Omental fat pad (tissue), 4 donors: Measurements from ENCODE around the gene ASTE1. TPM values are rescaled to one million over a fixed set of nuclear protein-coding genes. Genes with fewer than 3 reads are reported as not detected.

Source experiments
- ATAC-seq: fragments of 150-250 bp; one replicate; pipeline ENCODE4 v1.9.1; 2016; ENCODE audit warnings: mild to moderate bottlenecking, moderate library complexity; ENCODE audit not compliant: low FRiP score
- DNase-seq: peaks from one replicate; pipeline ENCODE4 v3.0.0-alpha.2; 2019; ENCODE audit warnings: low spot score
- total RNA-seq, 4 donors: library from RNA; depleted of rRNA; stranded (reverse); fragments of >200 nt; gene quantifications; one replicate each; pipeline ENCODE4 v1.1.0, GENCODE V29; 2016
- TF ChIP-seq, protein P1 (sequence below), 3 donors: fragments of 450-650 bp; IDR thresholded peaks; one replicate each; pipeline ENCODE4 v1.5.1; 2016 to 2017; ENCODE audit warnings: antibody characterized with exemption in 3 of 3, mild to moderate bottlenecking in 3 of 3, moderate library complexity in 2 of 3

Gene ASTE1
- total RNA-seq, 4 donors from 2014 or later, result 3.7 to 7.6 (median 5.7) TPM

DNA sequence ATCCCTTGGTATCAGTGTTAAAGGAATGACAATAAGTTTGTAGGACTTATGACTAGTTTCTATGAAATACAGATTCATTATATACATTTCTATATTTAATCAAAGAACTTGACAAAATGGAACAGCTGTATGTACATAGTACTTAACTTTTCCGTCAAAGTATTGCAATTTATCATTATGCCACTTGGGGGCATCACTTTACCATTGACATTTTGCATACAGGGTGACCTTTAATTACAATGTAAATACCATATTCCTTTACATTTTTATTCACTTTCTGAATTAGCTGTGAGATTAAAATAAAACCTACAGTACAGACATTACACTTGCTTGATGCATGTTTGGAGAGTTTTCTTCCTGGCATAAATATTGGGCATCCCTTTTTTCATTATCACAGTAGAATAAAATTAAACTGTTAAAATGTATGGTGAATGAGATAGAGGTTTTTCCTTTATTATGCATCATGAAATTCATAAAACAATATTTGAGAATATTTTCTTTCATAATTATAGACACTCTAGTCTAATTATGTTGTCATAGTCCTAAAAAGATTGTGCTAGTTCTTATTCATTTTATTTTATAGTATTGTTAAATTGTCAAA, 7.0 kb upstream of the ASTE1 start:
- TF ChIP-seq, protein P1, sequence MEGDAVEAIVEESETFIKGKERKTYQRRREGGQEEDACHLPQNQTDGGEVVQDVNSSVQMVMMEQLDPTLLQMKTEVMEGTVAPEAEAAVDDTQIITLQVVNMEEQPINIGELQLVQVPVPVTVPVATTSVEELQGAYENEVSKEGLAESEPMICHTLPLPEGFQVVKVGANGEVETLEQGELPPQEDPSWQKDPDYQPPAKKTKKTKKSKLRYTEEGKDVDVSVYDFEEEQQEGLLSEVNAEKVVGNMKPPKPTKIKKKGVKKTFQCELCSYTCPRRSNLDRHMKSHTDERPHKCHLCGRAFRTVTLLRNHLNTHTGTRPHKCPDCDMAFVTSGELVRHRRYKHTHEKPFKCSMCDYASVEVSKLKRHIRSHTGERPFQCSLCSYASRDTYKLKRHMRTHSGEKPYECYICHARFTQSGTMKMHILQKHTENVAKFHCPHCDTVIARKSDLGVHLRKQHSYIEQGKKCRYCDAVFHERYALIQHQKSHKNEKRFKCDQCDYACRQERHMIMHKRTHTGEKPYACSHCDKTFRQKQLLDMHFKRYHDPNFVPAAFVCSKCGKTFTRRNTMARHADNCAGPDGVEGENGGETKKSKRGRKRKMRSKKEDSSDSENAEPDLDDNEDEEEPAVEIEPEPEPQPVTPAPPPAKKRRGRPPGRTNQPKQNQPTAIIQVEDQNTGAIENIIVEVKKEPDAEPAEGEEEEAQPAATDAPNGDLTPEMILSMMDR (IDR thresholded peaks at IDR 0.05), result no peak
- ATAC-seq, result no peak
- no peak for DNase-seq

DNA sequence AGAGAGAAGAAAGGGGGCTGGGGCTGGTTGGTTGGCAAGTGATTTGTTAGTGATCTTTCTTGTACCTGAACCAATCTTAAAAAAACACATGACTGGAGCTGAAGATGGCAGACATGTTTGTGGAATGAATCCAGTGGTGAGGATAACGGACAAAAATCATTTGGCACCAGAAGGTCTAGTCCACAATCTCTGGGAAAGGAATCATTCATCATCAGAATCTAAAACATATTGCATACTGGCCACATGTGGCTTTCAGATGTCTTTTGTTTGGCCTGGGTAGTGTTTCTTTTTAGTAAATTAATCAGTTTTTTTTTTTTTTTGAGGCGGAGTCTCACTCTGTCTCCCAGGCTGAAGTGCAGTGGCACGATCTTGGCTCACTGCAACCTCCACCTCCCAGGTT, 5.0 kb upstream of the ASTE1 start:
- TF ChIP-seq, protein P1 (IDR thresholded peaks at IDR 0.05), result no peak
- DNase-seq (no peak), ATAC-seq (no peak)

DNA sequence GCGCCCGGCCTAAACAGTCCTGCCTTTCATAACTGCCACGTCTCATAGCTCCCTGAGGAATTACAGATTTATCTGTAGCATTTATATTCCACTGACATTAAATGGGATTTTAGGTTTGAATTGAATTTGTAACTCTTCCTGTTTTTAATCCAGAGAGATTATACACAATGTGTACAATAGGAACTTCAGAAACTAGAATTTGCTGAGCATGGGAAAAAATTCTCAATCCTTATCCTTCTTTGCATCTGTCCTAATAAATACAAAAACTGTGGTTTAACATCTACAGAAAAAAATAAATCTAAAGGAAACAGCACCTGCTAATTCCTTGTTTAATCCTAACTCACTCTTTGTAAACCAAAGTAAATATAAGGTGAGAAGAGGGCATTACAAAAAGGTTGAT, 2.2 kb upstream of the ASTE1 start:
- TF ChIP-seq, protein P1 (IDR thresholded peaks at IDR 0.05), result no peak
- DNase-seq (no peak), ATAC-seq (no peak)

DNA sequence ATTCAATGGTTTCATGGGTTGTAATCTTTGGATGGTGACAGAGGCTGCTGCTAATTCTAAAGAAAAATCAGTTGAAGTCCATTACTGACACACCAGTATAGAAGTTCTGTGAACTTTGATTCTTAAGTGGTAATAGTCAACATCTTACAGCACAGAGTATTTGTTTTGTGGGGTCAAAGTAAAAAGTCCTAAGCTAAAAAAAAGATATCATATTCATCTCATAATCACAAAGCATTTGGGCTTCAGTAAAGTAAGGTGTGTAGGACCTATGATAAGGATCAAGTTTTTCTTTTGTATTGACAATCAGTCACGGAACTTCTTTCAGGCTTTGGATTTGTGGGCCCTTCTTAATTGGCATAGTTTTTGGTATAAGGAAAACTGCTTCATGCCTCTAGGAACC, 1.1 kb downstream of the ASTE1 start:
- no peak for DNase-seq
- TF ChIP-seq, protein P1 (IDR thresholded peaks at IDR 0.05), result no peak
- ATAC-seq, result no peak

DNA sequence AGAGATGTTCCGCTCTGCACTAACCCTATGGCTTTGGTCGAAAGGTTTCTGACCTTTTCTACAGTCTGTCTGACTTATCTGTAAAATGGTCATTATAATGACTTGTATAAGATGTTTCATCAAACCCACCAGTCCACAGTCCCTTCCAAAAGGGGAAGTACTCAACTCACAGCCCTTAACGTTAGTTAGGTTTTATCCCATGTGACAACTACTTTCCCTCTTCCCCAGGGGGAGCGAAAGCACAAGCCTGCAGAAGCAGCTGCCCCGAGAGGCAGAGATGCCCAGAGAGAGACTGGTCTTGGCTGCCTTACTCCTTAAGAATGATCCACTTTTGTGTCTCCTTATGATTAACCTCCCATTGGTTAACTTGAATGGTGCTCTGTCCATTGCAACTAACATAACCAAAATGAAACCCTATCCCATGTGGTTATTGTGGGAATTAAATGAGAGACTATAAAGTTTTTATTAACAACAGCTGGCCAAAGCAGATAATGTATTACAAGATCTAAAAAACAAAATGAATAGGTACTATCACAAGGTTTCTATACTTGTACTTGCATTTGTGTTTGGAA, 6.4 kb downstream of the ASTE1 start:
- no peak for DNase-seq
- no peak for ATAC-seq
- TF ChIP-seq, protein P1 (IDR thresholded peaks at IDR 0.05), result no peak

DNA sequence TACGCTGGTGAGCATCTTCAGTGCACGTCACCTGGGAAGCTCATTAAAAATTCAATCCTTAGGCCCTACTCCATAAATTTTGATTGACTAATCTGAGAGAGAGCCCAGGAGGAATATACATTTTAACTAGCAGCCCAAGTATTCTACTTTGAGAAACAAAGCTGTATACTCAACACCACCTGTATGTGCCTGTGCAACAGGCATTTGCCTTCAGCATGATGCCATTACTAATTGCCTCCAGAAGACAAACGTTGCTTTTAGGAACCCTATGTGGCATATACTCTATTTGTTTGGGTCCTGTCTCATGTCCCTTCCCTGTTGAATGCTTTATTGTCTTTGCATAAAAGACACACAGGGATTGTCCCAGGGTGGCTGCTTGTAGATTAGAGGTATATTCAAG, 7.7 kb downstream of the ASTE1 start:
- ATAC-seq, result no peak
- no peak for DNase-seq
- TF ChIP-seq, protein P1 (IDR thresholded peaks at IDR 0.05), result no peak

DNA sequence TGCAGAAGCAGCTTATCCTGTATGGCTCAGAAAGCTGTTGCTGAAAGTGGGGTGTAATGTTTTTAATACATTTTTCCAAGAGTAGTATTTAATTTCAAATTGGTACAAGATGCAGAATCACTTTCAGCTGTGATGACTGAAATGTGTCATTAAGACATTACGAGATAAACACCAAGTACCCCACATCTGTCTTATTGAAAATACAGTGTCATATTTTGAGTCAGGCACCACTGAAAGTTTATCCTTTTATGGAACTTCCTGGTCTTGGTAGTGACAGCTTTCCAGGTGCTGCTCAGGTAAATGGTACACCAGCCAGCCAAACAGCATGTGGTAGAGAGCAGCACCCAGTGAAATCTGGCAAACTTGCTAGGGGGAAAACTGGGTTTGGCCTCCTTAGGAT, 16.9 kb downstream of the ASTE1 start:
- DNase-seq (no peak), ATAC-seq (no peak)
- TF ChIP-seq, protein P1 (IDR thresholded peaks at IDR 0.05), result no peak
